HEK293 (cell line): ENCODE results near the gene PPP4C.

ENCODE experiments used
- ZBTB7A ChIP-seq: fragments of 450-650 bp; formaldehyde crosslinking; IDR thresholded peaks from 2 replicates; pipeline ENCODE4 v1.5.1; 2016; ENCODE audit warnings: low read depth, missing biosample characterization, missing genetic modification characterization
- ZNF266 ChIP-seq: fragments of 450-650 bp; formaldehyde crosslinking; IDR thresholded peaks from 2 replicates; pipeline ENCODE4 v1.5.1; 2016; ENCODE audit warnings: missing biosample characterization, missing genetic modification characterization, low read depth
- ZNF350 ChIP-seq: fragments of 450-650 bp; formaldehyde crosslinking; IDR thresholded peaks from 2 replicates; pipeline ENCODE4 v1.5.0; 2017; ENCODE audit warnings: missing biosample characterization, mild to moderate bottlenecking, missing genetic modification characterization
- ZNF645 ChIP-seq: fragments of 450-650 bp; formaldehyde crosslinking; IDR thresholded peaks from 2 replicates; pipeline ENCODE4; 2016; ENCODE audit warnings: missing biosample characterization, missing genetic modification characterization
- ZSCAN23 ChIP-seq: fragments of 450-650 bp; formaldehyde crosslinking; IDR thresholded peaks from 2 replicates; pipeline ENCODE4 v1.5.1; 2016; ENCODE audit warnings: missing biosample characterization, missing genetic modification characterization
- ZSCAN30 ChIP-seq: fragments of 450-650 bp; IDR thresholded peaks from 2 replicates; pipeline ENCODE4 v1.5.1; 2018; ENCODE audit warnings: missing biosample characterization, mild to moderate bottlenecking, missing genetic modification characterization, moderate library complexity
- TF ChIP-seq, protein P1 (sequence below): fragments of 450-650 bp; formaldehyde crosslinking; IDR thresholded peaks from 2 replicates; pipeline ENCODE4 v1.5.1; 2016; ENCODE audit warnings: missing biosample characterization, missing genetic modification characterization
- TF ChIP-seq, protein P2 (sequence below): fragments of 450-650 bp; formaldehyde crosslinking; IDR thresholded peaks from 2 replicates; pipeline ENCODE4 v1.5.1; 2016; ENCODE audit warnings: missing biosample characterization, missing genetic modification characterization

DNA sequence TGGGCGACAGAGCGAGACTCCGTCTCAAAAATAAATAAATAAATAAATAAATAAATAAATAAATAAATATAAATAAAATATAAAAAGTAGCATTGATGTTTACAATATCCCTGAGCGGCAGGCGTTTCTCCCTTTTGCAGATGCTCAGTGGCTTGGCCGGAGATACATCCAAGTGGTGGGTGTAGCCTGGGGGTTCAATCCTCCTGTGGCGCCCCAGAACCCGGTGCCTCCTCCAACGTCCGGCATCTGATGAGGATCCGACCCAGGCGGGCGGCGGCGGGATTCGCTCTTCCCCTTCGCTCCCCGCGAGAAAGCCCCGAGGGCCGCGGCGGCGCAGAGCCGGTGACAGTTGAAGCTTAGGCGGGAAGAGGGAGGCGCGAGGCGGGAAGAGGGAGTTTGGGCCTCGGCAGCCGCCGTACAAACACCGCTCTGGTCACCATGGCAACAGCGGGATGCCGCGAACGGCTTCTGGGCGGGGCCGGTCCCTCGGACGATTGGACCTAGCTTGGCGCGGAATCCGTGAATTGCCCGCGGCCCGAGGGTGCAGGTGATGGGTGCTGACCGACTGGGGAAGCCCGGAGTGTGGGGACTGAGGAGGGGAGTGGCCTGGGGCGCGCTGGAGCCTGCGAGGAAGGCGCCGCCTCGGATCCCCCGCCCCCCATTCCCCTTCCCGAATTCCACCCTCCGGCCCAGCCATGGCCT, 23.0 kb upstream of the PPP4C start:
- peak; percentile 89 for TF ChIP-seq ZSCAN23 (tag by site-specific recombination)
- TF ChIP-seq ZNF645 (tag by site-specific recombination), result no peak
- TF ChIP-seq, protein P1, sequence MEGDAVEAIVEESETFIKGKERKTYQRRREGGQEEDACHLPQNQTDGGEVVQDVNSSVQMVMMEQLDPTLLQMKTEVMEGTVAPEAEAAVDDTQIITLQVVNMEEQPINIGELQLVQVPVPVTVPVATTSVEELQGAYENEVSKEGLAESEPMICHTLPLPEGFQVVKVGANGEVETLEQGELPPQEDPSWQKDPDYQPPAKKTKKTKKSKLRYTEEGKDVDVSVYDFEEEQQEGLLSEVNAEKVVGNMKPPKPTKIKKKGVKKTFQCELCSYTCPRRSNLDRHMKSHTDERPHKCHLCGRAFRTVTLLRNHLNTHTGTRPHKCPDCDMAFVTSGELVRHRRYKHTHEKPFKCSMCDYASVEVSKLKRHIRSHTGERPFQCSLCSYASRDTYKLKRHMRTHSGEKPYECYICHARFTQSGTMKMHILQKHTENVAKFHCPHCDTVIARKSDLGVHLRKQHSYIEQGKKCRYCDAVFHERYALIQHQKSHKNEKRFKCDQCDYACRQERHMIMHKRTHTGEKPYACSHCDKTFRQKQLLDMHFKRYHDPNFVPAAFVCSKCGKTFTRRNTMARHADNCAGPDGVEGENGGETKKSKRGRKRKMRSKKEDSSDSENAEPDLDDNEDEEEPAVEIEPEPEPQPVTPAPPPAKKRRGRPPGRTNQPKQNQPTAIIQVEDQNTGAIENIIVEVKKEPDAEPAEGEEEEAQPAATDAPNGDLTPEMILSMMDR (tag by site-specific recombination), result peak; percentile 38; the same call in 1 of the 2 replicates
- TF ChIP-seq ZBTB7A (tag by site-specific recombination), result 0 out of 2 replicates have a peak, but pooled peaks have one; percentile 57
- no peak; the same call in none of the 2 replicates for TF ChIP-seq ZSCAN30 (tag by site-specific recombination)
- TF ChIP-seq, protein P2, sequence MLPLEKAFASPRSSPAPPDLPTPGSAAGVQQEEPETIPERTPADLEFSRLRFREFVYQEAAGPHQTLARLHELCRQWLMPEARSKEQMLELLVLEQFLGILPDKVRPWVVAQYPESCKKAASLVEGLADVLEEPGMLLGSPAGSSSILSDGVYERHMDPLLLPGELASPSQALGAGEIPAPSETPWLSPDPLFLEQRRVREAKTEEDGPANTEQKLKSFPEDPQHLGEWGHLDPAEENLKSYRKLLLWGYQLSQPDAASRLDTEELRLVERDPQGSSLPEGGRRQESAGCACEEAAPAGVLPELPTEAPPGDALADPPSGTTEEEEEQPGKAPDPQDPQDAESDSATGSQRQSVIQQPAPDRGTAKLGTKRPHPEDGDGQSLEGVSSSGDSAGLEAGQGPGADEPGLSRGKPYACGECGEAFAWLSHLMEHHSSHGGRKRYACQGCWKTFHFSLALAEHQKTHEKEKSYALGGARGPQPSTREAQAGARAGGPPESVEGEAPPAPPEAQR (tag by site-specific recombination), result peak; percentile 61; the same call in 1 of the 2 replicates
- TF ChIP-seq ZNF350 (tag by site-specific recombination), result no peak
- peak; percentile 98 for TF ChIP-seq ZNF266 (tag by site-specific recombination)
